ENCODE measurements around the gene FGF12. TPM values are rescaled to one million over a fixed set of nuclear protein-coding genes. Genes with fewer than 3 reads are reported as not detected.

FGF12 gene
- polyA plus RNA-seq, 3 donors: not detected

DNA sequence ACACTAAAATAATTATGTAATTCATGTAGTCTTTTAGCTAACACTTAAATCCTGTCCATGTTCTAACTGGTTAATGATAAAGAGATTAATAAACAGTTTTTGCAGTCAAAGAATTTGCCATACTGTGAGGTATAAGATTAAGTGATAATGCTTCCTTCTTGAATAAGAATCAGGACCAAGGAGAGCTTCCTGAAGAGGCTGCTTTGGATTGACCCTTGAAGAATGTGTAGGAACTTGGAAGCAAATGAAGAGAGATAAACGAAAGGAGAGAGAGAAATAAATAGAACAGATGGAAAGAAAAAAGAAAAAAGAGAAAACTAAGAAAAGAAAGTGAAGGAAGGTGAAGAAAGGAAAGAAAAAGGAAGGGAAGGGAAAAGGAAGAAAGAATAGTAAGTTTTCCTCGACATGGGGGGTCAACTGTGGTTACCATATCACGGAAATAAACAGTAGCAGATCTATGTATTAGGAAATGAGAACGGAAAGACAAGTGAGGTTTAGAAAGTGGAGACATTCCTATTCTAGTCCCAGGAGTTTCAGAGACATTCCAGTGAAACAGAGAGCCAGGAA is 539.8 kb downstream of the FGF12 start:
- Mint-ChIP-seq H3K9me3 (no peaks in the 10 kb centered on the region), H3K4me3 (no peak overlapping the region), H3K36me3 (no peaks in the 10 kb centered on the region), H3K27me3 (ENCODE audit: low read depth in 3 of 3) (peaks cover 0 to 2% (median 0%) of the 10 kb centered on the region in 3 donors), H3K4me1 (no peaks in the 10 kb centered on the region), H3K27ac (no peak overlapping the region)
- H3K9me3 ChIP-seq (replicated peaks in 1 of 2; ENCODE audit: control insufficient read depth in 1 of 2, insufficient read depth in 1 of 2, low read length in 2 of 2): no peaks in the 10 kb centered on the region
- H4K20me1 ChIP-seq (ENCODE audit: insufficient read depth, low read length): no peaks in the 10 kb centered on the region
- DNase-seq: no peak
- no peaks in the 10 kb centered on the region for H3K27me3 ChIP-seq (ENCODE audit: control insufficient read depth in 2 of 2, insufficient read depth in 2 of 2, low read length in 2 of 2)
- H3K4me2 ChIP-seq (replicated peaks; ENCODE audit: extremely low read depth, low read length, poor library complexity, severe bottlenecking): no peak overlapping the region
- no peaks in the 10 kb centered on the region for H3K36me3 ChIP-seq (replicated peaks in 1 of 2; ENCODE audit: control insufficient read depth in 1 of 2, insufficient read depth in 2 of 2, low read length in 2 of 2)
- 45% methylated on average over 4 of the region's 4 CpGs for WGBS (ENCODE audit: insufficient coverage)
- no peaks in the 10 kb centered on the region for H3K79me2 ChIP-seq (ENCODE audit: insufficient read depth, low read length)
- H3K27ac ChIP-seq (ENCODE audit: low read depth in 1 of 2, low read length in 2 of 2): no peak overlapping the region
- intact Hi-C loops (cut with micrococcal nuclease): no loop called here
- no peak overlapping the region for H2AFZ ChIP-seq (ENCODE audit: insufficient read depth, low read depth, low read length, poor library complexity, severe bottlenecking)
- no peak overlapping the region for H3K9ac ChIP-seq (ENCODE audit: insufficient read depth, low read length, poor library complexity, severe bottlenecking)
- H3K4me3 ChIP-seq (replicated peaks in 1 of 3; ENCODE audit: low read depth in 2 of 3, low read length in 3 of 3): no peak overlapping the region
- TF ChIP-seq, protein P1, sequence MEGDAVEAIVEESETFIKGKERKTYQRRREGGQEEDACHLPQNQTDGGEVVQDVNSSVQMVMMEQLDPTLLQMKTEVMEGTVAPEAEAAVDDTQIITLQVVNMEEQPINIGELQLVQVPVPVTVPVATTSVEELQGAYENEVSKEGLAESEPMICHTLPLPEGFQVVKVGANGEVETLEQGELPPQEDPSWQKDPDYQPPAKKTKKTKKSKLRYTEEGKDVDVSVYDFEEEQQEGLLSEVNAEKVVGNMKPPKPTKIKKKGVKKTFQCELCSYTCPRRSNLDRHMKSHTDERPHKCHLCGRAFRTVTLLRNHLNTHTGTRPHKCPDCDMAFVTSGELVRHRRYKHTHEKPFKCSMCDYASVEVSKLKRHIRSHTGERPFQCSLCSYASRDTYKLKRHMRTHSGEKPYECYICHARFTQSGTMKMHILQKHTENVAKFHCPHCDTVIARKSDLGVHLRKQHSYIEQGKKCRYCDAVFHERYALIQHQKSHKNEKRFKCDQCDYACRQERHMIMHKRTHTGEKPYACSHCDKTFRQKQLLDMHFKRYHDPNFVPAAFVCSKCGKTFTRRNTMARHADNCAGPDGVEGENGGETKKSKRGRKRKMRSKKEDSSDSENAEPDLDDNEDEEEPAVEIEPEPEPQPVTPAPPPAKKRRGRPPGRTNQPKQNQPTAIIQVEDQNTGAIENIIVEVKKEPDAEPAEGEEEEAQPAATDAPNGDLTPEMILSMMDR (IDR thresholded peaks at IDR 0.05): no peak
- H3K4me1 ChIP-seq (ENCODE audit: control insufficient read depth in 1 of 2, insufficient read depth in 2 of 2, low read length in 2 of 2): no peaks in the 10 kb centered on the region

DNA sequence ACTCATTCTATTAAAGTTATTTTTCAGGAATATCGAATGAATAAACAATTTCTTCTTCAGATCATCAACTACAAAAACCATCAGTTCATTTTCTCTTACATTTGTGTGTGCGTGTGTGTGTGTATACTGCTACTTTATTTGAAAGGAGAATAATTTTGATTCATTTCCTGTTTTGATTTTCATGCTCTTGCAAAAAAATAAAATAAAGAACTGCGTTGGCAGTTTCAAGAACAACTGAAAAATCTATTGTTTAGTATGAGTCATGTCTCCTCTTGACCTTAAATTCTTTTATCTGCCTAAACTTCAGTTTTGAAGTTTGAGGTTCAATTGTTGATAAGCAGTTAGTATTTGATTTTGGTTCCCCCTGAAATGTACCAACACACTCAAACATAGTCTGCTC is 540.8 kb downstream of the FGF12 start:
- H2AFZ ChIP-seq (ENCODE audit: insufficient read depth, low read depth, low read length, poor library complexity, severe bottlenecking): no peak overlapping the region

More for the DNA sequence above, 540.8 kb downstream of the FGF12 start:
- H4K20me1 ChIP-seq (ENCODE audit: insufficient read depth, low read length): no peaks in the 10 kb centered on the region
- no peaks in the 10 kb centered on the region for H3K4me1 ChIP-seq (ENCODE audit: control insufficient read depth in 1 of 2, insufficient read depth in 2 of 2, low read length in 2 of 2)
- DNase-seq: no peak
- TF ChIP-seq, protein P1 (IDR thresholded peaks at IDR 0.05): no peak
- H3K4me3 Mint-ChIP-seq: no peak overlapping the region
- no peak overlapping the region for H3K27ac ChIP-seq (ENCODE audit: low read depth in 1 of 2, low read length in 2 of 2)
- H3K79me2 ChIP-seq (ENCODE audit: insufficient read depth, low read length): no peaks in the 10 kb centered on the region
- H3K4me2 ChIP-seq (replicated peaks; ENCODE audit: extremely low read depth, low read length, poor library complexity, severe bottlenecking): no peak overlapping the region
- no peaks in the 10 kb centered on the region for H3K9me3 ChIP-seq (replicated peaks in 1 of 2; ENCODE audit: control insufficient read depth in 1 of 2, insufficient read depth in 1 of 2, low read length in 2 of 2)
- H3K9me3 Mint-ChIP-seq: no peaks in the 10 kb centered on the region
- no peak overlapping the region for H3K9ac ChIP-seq (ENCODE audit: insufficient read depth, low read length, poor library complexity, severe bottlenecking)
- H3K4me3 ChIP-seq (replicated peaks in 1 of 3; ENCODE audit: low read depth in 2 of 3, low read length in 3 of 3): no peak overlapping the region
- H3K27ac Mint-ChIP-seq: no peak overlapping the region
- H3K36me3 ChIP-seq (replicated peaks in 1 of 2; ENCODE audit: control insufficient read depth in 1 of 2, insufficient read depth in 2 of 2, low read length in 2 of 2): no peaks in the 10 kb centered on the region
- no peaks in the 10 kb centered on the region for H3K4me1 Mint-ChIP-seq
- H3K36me3 Mint-ChIP-seq: no peaks in the 10 kb centered on the region
- no peaks in the 10 kb centered on the region for H3K27me3 ChIP-seq (ENCODE audit: control insufficient read depth in 2 of 2, insufficient read depth in 2 of 2, low read length in 2 of 2)
- intact Hi-C loops (cut with micrococcal nuclease): no loop called here
- H3K27me3 Mint-ChIP-seq (ENCODE audit: low read depth in 3 of 3): peaks cover 0 to 2% (median 1%) of the 10 kb centered on the region in 3 donors
- WGBS (ENCODE audit: insufficient coverage): no CpG with 5 or more reads among the region's 3 CpGs

All from CD14-positive monocyte (primary cell).